GM23338 (cell line): ENCODE measurements around the gene FES. TPM values are rescaled to one million over a fixed set of nuclear protein-coding genes. Genes with fewer than 3 reads are reported as not detected.
"Not testable (repeated sequence)": the region's sequence is repeated elsewhere in the genome, so short reads cannot be mapped to it uniquely, and the experiment has no call there.

Experiments used
- ATAC-seq: fragments of 200-7000 bp; cut with Tn5 transposase; 3 replicates; pipeline ENCODE4 v1.9.1; 2020
- DNase-seq: peaks from one replicate; pipeline ENCODE4 v3.0.0-alpha.2; 2015; ENCODE audit warnings: low spot score
- H2AFZ ChIP-seq: fragments of 200-600 bp; sonication (generic); 2 replicates; pipeline ENCODE4 v1.8.0; 2016; ENCODE audit warnings: antibody characterized with exemption, mild to moderate bottlenecking, moderate library complexity
- H3F3A ChIP-seq: fragments of 200-600 bp; sonication (generic); replicated peaks from 2 replicates; pipeline ENCODE4 v1.8.0; 2017; ENCODE audit warnings: antibody characterized with exemption, mixed run types, low read depth
- H3K27ac ChIP-seq: fragments of 200-600 bp; sonication (generic); 2 replicates; pipeline ENCODE4 v1.6.1; 2016; ENCODE audit warnings: low read depth
- H3K27me3 ChIP-seq: fragments of 200-600 bp; sonication (generic); 2 replicates; pipeline ENCODE4 v1.8.0; 2016; ENCODE audit warnings: mild to moderate bottlenecking, mixed run types, moderate library complexity; ENCODE audit not compliant: insufficient read depth
- H3K36me3 ChIP-seq: fragments of 200-600 bp; sonication (generic); 2 replicates; pipeline ENCODE4 v1.8.0; 2016; ENCODE audit warnings: mild to moderate bottlenecking; ENCODE audit not compliant: insufficient read depth
- H3K4me1 ChIP-seq: fragments of 200-600 bp; sonication (generic); 2 replicates; pipeline ENCODE4 v1.8.0; 2016; ENCODE audit warnings: mild to moderate bottlenecking, moderate library complexity; ENCODE audit not compliant: insufficient read depth
- H3K4me2 ChIP-seq: fragments of 200-600 bp; sonication (generic); 2 replicates; pipeline ENCODE4 v1.7.1; 2017; ENCODE audit warnings: mixed run types
- H3K4me3 ChIP-seq: fragments of 200-600 bp; sonication (generic); 2 replicates; pipeline ENCODE4 v1.6.1; 2016; ENCODE audit warnings: mixed run types
- H3K79me2 ChIP-seq: fragments of 200-600 bp; sonication (generic); replicated peaks from 2 replicates; pipeline ENCODE4 v1.8.0; 2017; ENCODE audit warnings: mild to moderate bottlenecking; ENCODE audit not compliant: insufficient read depth
- H3K9me2 ChIP-seq: fragments of 200-600 bp; sonication (generic); 2 replicates; pipeline ENCODE4 v1.8.0; 2017; ENCODE audit not compliant: insufficient read depth
- H4K20me1 ChIP-seq: fragments of 200-600 bp; sonication (generic); replicated peaks from 2 replicates; pipeline ENCODE4 v1.8.0; 2017; ENCODE audit warnings: mild to moderate bottlenecking; ENCODE audit not compliant: insufficient read depth
- H3K27ac Mint-ChIP-seq: 2 replicates; pipeline ENCODE4 v1.8.0; 2020; ENCODE audit warnings: inconsistent platforms, mild to moderate bottlenecking, moderate library complexity, mixed read lengths
- H3K27me3 Mint-ChIP-seq: 3 replicates; pipeline ENCODE4 v1.8.0; 2022; ENCODE audit warnings: low read depth, mild to moderate bottlenecking, moderate library complexity, mixed read lengths, inconsistent platforms; ENCODE audit not compliant: insufficient read depth, poor library complexity
- H3K36me3 Mint-ChIP-seq: 3 replicates; pipeline ENCODE4 v1.8.0; 2021; ENCODE audit warnings: low read depth, mild to moderate bottlenecking, inconsistent platforms, moderate library complexity, mixed read lengths
- H3K4me1 Mint-ChIP-seq: 3 replicates; pipeline ENCODE4 v1.8.0; 2020; ENCODE audit warnings: mild to moderate bottlenecking, inconsistent platforms, mixed read lengths
- H3K4me3 Mint-ChIP-seq: 3 replicates; pipeline ENCODE4 v1.8.0; 2021; ENCODE audit warnings: moderate library complexity, mild to moderate bottlenecking, inconsistent platforms, mixed read lengths
- H3K9me3 Mint-ChIP-seq: 3 replicates; pipeline ENCODE4 v1.8.0; 2020; ENCODE audit warnings: moderate library complexity, mild to moderate bottlenecking, inconsistent platforms, mixed read lengths
- CREB1 ChIP-seq: fragments of 250-450 bp; sonication (Bioruptor Pico); IDR thresholded peaks from 2 replicates; pipeline ENCODE4 v1.5.0; 2020; ENCODE audit warnings: low read depth, mild to moderate bottlenecking, moderate library complexity
- POLR2AphosphoS5 ChIP-seq: IDR thresholded peaks from 2 replicates; pipeline ENCODE4 v1.6.1; 2016; ENCODE audit warnings: antibody characterized with exemption, low read depth
- ZNF114 ChIP-seq: fragments of 250-450 bp; sonication (Bioruptor Pico); IDR thresholded peaks from 2 replicates; pipeline ENCODE4 v1.5.0; 2020; ENCODE audit warnings: mild to moderate bottlenecking, moderate library complexity
- ZNF331 ChIP-seq: fragments of 250-450 bp; sonication (Bioruptor Pico); IDR thresholded peaks from 2 replicates; pipeline ENCODE4 v1.5.0; 2020; ENCODE audit warnings: low read depth, mild to moderate bottlenecking, moderate library complexity
- polyA plus RNA-seq: library from polyadenylated mRNA; unstranded; fragments of >200 nt; fragmentation: Nextera tagmentation; extraction: Ambion mirVana; gene quantifications from 2 replicates; pipeline ENCODE4 v1.2.1, GENCODE V29; 2016
- total RNA-seq: library from RNA; depleted of rRNA; stranded (reverse); fragments of >200 nt; shearing (Covaris generic); gene quantifications from 2 replicates; pipeline ENCODE4 v1.2.3, GENCODE V29; 2014
- TF ChIP-seq, protein P1 (sequence below), 2 experiments: fragments of 200-600 bp in 1 of 2; sonication (generic) in 1 of 2; conservative IDR thresholded peaks; 2 replicates each; pipeline versions ENCODE4 v1.5.1 to v1.6.1; 2016 to 2017; ENCODE audit warnings: antibody characterized with exemption in 2 of 2, low read depth in 2 of 2, mild to moderate bottlenecking in 2 of 2, moderate library complexity in 1 of 2

FES gene
- total and polyA plus RNA-seq, 2 experiments from 2014 or later: 2.7 to 14.4 TPM

- H3K27ac ChIP-seq: no peak overlapping the region
- H3K36me3 ChIP-seq: no peaks in the 10 kb centered on the region
- no peaks in the 10 kb centered on the region for H3K79me2 ChIP-seq
- TF ChIP-seq CREB1 (no peak), ZNF331 (CRISPR knock-in tag) (no peak)
- TF ChIP-seq, protein P1, sequence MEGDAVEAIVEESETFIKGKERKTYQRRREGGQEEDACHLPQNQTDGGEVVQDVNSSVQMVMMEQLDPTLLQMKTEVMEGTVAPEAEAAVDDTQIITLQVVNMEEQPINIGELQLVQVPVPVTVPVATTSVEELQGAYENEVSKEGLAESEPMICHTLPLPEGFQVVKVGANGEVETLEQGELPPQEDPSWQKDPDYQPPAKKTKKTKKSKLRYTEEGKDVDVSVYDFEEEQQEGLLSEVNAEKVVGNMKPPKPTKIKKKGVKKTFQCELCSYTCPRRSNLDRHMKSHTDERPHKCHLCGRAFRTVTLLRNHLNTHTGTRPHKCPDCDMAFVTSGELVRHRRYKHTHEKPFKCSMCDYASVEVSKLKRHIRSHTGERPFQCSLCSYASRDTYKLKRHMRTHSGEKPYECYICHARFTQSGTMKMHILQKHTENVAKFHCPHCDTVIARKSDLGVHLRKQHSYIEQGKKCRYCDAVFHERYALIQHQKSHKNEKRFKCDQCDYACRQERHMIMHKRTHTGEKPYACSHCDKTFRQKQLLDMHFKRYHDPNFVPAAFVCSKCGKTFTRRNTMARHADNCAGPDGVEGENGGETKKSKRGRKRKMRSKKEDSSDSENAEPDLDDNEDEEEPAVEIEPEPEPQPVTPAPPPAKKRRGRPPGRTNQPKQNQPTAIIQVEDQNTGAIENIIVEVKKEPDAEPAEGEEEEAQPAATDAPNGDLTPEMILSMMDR (conservative IDR thresholded peaks at IDR 0.05; ENCODE audit: low read depth in 2 of 2): peak; percentile 21 to 43; a peak in 3 of 4 replicates
- DNase-seq: peak; percentile 71
- H3K4me3 ChIP-seq: no peak overlapping the region
- no peak overlapping the region for H2AFZ ChIP-seq
- Mint-ChIP-seq H3K27me3 (peaks cover 16% of the 10 kb centered on the region), H3K36me3 (peaks cover 8% of the 10 kb centered on the region), H3K9me3 (no peaks in the 10 kb centered on the region), H3K4me1 (no peaks in the 10 kb centered on the region), H3K4me3 (no peak overlapping the region), H3K27ac (no peak overlapping the region)
- no peak overlapping the region for H3K4me2 ChIP-seq
- H3K9me2 ChIP-seq: no peaks in the 10 kb centered on the region
- no peaks in the 10 kb centered on the region for H4K20me1 ChIP-seq
- H3K4me1 ChIP-seq: no peaks in the 10 kb centered on the region
- no peaks in the 10 kb centered on the region for H3F3A ChIP-seq
- no peaks in the 10 kb centered on the region for H3K27me3 ChIP-seq
- ATAC-seq: peak; percentile 59
These were observed 11.3 kb downstream of the FES start for GRCh38 chr15:90895571-90896117.

- H3K27ac Mint-ChIP-seq, DNase-seq, H3K36me3 ChIP-seq, H3K4me2 ChIP-seq, H3K36me3 Mint-ChIP-seq, H3K9me3 Mint-ChIP-seq, ATAC-seq, H3K4me3 Mint-ChIP-seq, H3F3A ChIP-seq, H3K4me1 ChIP-seq, H3K79me2 ChIP-seq, H3K27me3 ChIP-seq, H4K20me1 ChIP-seq, H2AFZ ChIP-seq, H3K9me2 ChIP-seq, H3K27ac ChIP-seq, H3K4me3 ChIP-seq: not testable (repeated sequence)
- H3K4me1 Mint-ChIP-seq: peaks cover 12% of the 10 kb centered on the region
- peaks cover 14% of the 10 kb centered on the region for H3K27me3 Mint-ChIP-seq
These were observed 12.9 kb downstream of the FES start for GRCh38 chr15:90897131-90897655.

DNA sequence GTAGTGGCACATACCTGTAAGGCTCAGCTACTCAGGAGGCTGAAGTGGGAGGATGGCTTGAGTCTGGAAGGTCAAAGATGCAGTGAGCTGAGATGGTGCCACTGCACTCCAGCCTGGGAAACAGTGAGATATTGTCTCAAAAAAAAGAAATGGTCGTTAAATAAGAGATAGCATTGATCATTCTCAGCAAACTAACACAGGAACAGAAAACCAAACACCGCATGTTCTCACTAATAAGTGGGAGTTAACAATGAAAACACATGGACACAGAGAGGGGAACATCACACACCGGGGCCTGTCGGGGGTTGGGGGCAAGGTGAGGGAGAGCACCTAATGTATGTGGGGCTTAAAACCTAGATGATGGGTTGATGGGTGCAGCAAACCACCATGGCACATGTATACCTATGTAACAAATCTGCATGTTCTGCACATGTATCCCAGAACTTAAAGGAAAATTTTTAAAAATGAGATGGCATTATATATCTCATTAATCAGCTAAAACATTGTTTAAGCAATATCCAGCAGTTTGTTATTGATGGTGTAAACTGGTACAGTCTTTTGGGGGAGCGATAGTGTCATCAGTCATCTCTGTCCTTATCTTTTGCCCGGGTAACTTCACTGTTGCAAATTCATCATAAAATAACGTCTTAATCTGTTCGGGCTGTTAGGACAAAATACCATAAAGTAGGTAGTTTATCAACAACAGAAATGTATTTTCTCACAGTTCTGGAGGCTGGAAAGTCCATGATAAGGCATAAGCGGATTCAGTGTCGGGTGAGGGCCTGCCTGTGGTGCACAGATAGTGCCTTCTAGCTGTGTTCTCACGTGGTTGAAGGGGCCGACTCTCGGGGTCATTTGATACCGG is 17.1 kb downstream of the FES start:
- Mint-ChIP-seq H3K4me1 (peaks cover 15% of the 10 kb centered on the region), H3K9me3 (no peaks in the 10 kb centered on the region; the same call in 2 of the 3 replicates), H3K27ac (no peak overlapping the region), H3K4me3 (peak overlapping the region; percentile 86), H3K27me3 (peaks cover 24% of the 10 kb centered on the region), H3K36me3 (peaks cover 7% of the 10 kb centered on the region)
- Histone ChIP-seq H3K36me3 (no peaks in the 10 kb centered on the region), H3K4me1 (peaks cover 18% of the 10 kb centered on the region), H3K4me2 (peak overlapping the region; percentile 79), H3K27me3 (peaks cover 24% of the 10 kb centered on the region), H2AFZ (peak overlapping the region; percentile 85), H3K27ac (no peak overlapping the region), H4K20me1 (no peaks in the 10 kb centered on the region), H3K9me2 (no peaks in the 10 kb centered on the region), H3K4me3 (peak overlapping the region; percentile 83), H3F3A (peaks cover 15% of the 10 kb centered on the region), H3K79me2 (no peaks in the 10 kb centered on the region)
- DNase-seq (peak; percentile 25), ATAC-seq (no peak)
- TF ChIP-seq POLR2AphosphoS5: no peak
- no peak for TF ChIP-seq ZNF114
- TF ChIP-seq CREB1: no peak
